ENCODE measurements around the gene ASH1L. TPM values are rescaled to one million over a fixed set of nuclear protein-coding genes. Genes with fewer than 3 reads are reported as not detected.
A peak's percentile ranks its signal among the peaks of the same experiment; 100 is the strongest.

The ASH1L gene
- total and polyA plus RNA-seq, 2 experiments from 2014 or later = 14.5 to 30.6 TPM

- Histone ChIP-seq H4K20me1 (ENCODE audit: insufficient read depth, poor library complexity, severe bottlenecking) (no peaks in the 10 kb centered on the region), H3K9me2 (replicated peaks; ENCODE audit: insufficient read depth) (no peaks in the 10 kb centered on the region), H3K79me2 (no peaks in the 10 kb centered on the region), H3K27me3 (peaks cover 45% of the 10 kb centered on the region), H3K9me3 (ENCODE audit: low read depth) (no peaks in the 10 kb centered on the region), H3K4me2 (no peak overlapping the region), H2AFZ (no peak overlapping the region), H3K36me3 (replicated peaks; ENCODE audit: insufficient read depth, low read depth) (no peaks in the 10 kb centered on the region), H3K4me1 (ENCODE audit: insufficient read depth) (peaks cover 6% of the 10 kb centered on the region), H3K27ac (no peak overlapping the region), H3K4me3 (no peak overlapping the region)
- 94% methylated on average over 3 of the region's 3 CpGs for WGBS (ENCODE audit: low lambda C conversion rate, missing lambda C conversion rate)
- no peak for TF ChIP-seq EZH2phosphoT487 (IDR thresholded peaks at IDR 0.05; ENCODE audit: low read depth, severe bottlenecking, unreplicated experiment)
- no peak for TF ChIP-seq EZH2 (IDR thresholded peaks at IDR 0.05; ENCODE audit: borderline replicate concordance)
- TF ChIP-seq CTCF (IDR thresholded peaks at IDR 0.05; ENCODE audit: poor library complexity) = no peak
- no peak for DNase-seq (ENCODE audit: low spot score)
Observed at GRCh38 chr1:155296661-155297060, 265.9 kb downstream of the ASH1L start.

GRCh38 chr1:155295942-155296267, 266.7 kb downstream of the ASH1L start:
- no peak for DNase-seq (ENCODE audit: low spot score)
- WGBS (ENCODE audit: low lambda C conversion rate, missing lambda C conversion rate) = 82% methylated on average over 7 of the region's 7 CpGs
- Histone ChIP-seq H3K4me2 (no peak overlapping the region), H3K79me2 (no peaks in the 10 kb centered on the region), H3K36me3 (replicated peaks; ENCODE audit: insufficient read depth, low read depth) (no peaks in the 10 kb centered on the region), H3K27ac (no peak overlapping the region), H2AFZ (no peak overlapping the region), H3K27me3 (peaks cover 45% of the 10 kb centered on the region), H4K20me1 (ENCODE audit: insufficient read depth, poor library complexity, severe bottlenecking) (no peaks in the 10 kb centered on the region), H3K4me3 (no peak overlapping the region), H3K9me3 (ENCODE audit: low read depth) (no peaks in the 10 kb centered on the region), H3K9me2 (replicated peaks; ENCODE audit: insufficient read depth) (no peaks in the 10 kb centered on the region), H3K4me1 (ENCODE audit: insufficient read depth) (peaks cover under 1% of the 10 kb centered on the region)
- TF ChIP-seq EZH2 (IDR thresholded peaks at IDR 0.05; ENCODE audit: borderline replicate concordance) (no peak), EZH2phosphoT487 (IDR thresholded peaks at IDR 0.05; ENCODE audit: low read depth, severe bottlenecking, unreplicated experiment) (no peak), CTCF (IDR thresholded peaks at IDR 0.05; ENCODE audit: poor library complexity) (no peak)

DNA sequence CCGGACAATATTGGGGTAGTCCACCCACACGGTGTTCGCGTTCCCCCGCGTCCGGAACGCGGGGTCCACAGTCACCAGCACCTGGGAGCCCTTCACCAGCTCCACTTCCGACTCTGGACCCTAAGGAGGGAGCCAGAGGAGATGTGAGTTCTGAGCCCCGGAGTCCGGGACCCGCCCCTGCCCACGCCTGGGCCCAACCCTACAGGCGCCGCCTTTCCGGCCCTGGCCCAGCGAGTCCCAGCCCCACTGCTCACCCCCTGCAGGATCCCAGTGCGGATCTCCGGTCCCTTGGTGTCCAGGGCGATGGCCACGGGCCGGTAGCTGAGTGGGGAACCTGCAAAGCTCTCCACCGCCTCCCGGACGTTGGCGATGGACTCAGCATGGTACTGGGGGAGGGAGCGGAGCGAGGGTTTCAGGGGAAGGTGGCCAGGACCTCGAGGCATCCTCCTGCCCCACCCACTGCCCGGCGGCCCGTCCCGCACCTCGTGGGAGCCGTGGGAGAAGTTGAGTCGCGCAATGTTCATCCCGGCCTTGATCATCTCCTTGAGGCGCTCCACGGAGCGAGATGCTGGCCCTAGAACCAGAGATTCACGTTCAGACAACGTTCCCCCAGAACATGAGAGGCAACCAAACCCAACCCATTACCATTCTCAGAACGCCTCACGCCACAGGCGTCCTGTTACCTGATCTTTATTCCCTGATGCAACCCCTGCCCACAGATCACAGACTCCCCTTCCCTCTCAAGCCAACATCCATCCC, 267.2 kb downstream of the ASH1L start:
- no peaks in the 10 kb centered on the region for H4K20me1 ChIP-seq (ENCODE audit: insufficient read depth, poor library complexity, severe bottlenecking)
- TF ChIP-seq EZH2 (IDR thresholded peaks at IDR 0.05; ENCODE audit: borderline replicate concordance) (peak; percentile 51), CTCF (IDR thresholded peaks at IDR 0.05; ENCODE audit: poor library complexity) (no peak), EZH2phosphoT487 (IDR thresholded peaks at IDR 0.05; ENCODE audit: low read depth, severe bottlenecking, unreplicated experiment) (no peak)
- peak overlapping the region; percentile 68 for H3K4me2 ChIP-seq
- no peaks in the 10 kb centered on the region for H3K79me2 ChIP-seq
- no peak overlapping the region for H2AFZ ChIP-seq
- 9% methylated on average over 46 of the region's 47 CpGs for WGBS (ENCODE audit: low lambda C conversion rate, missing lambda C conversion rate)
- no peak for DNase-seq (ENCODE audit: low spot score)
- no peaks in the 10 kb centered on the region for H3K9me2 ChIP-seq (replicated peaks; ENCODE audit: insufficient read depth)
- no peaks in the 10 kb centered on the region for H3K4me1 ChIP-seq (ENCODE audit: insufficient read depth)
- peaks cover 45% of the 10 kb centered on the region for H3K27me3 ChIP-seq
- no peaks in the 10 kb centered on the region for H3K36me3 ChIP-seq (replicated peaks; ENCODE audit: insufficient read depth, low read depth)
- no peak overlapping the region for H3K27ac ChIP-seq
- H3K4me3 ChIP-seq = no peak overlapping the region
- no peaks in the 10 kb centered on the region for H3K9me3 ChIP-seq (ENCODE audit: low read depth)

Data from hepatocyte (in vitro differentiated cells).